NCI-H1930 (cell line): Measurements from ENCODE around the gene SPIRE1.
"Not testable (repeated sequence)": the region's sequence is repeated elsewhere in the genome, so short reads cannot be mapped to it uniquely, and the experiment has no call there.

Experiments used
- DNase-seq, 2 experiments: peaks; one replicate each; lab custom pipeline; 2025; lab: John Stamatoyannopoulos, UW

SPIRE1 gene

GRCh38 chr18:12552879-12553242 is 105.0 kb downstream of the SPIRE1 start:
- DNase-seq = no peak

GRCh38 chr18:12551943-12552878 is 105.7 kb downstream of the SPIRE1 start:
- DNase-seq = not testable (repeated sequence)

GRCh38 chr18:12551466-12551865 is 106.4 kb downstream of the SPIRE1 start:
- not testable (repeated sequence) for DNase-seq

DNA sequence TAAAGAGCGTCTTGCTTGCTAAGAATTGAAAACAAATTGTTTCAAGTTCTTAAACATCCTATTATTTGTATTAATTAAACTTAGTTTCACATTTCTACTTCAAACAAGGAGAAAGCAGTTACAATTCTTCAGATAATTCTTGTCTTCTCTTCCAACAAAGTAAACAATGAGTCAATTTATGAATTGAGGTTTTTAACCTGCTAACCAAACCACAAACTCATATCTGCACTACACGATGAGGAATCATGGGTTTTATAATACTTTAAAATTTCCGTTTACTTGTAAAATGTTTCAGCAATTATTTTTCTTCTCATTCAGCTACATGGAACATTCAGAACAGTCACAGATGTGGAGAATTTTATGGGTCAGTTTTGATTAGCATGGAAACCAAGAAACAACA is 114.2 kb downstream of the SPIRE1 start:
- no peak for DNase-seq

DNA sequence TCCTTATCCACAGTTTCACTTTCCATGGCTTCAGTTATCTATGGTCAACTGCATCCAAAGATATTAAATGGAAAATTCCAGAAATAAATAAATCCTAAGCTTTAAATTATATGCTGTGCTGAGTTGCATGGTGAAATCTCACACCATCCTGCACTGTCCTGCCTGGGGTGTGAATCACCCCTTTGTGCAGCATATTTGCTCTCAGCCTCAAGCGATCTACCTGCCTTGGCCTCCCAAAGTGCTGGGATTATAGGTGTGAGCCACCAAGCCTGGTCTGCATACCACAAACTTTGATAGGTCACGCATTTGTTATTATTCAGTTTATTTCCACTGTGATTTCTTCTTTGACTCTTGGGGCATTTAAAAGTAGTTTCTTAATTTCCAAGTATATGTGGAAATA is 117.2 kb downstream of the SPIRE1 start:
- DNase-seq = no peak

DNA sequence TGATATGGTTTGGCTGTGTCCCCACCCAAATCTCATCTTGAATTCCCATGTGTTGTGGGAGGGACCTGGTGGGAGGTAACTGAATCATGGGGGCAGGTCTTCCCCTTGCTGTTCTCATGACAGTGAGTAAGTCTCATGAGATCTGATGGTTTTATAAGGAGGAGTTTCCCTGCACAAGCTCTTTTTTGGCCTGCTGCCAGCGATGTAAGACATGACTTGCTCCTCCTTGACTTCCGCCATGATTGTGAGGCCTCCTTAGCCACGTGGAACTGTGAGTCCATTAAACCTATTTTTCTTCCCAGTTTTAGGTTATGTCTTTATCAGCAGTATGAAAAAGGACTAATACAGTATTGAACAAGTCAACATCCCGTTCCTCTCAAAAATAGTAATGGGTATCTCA is 118.7 kb downstream of the SPIRE1 start:
- DNase-seq = not testable (repeated sequence)

DNA sequence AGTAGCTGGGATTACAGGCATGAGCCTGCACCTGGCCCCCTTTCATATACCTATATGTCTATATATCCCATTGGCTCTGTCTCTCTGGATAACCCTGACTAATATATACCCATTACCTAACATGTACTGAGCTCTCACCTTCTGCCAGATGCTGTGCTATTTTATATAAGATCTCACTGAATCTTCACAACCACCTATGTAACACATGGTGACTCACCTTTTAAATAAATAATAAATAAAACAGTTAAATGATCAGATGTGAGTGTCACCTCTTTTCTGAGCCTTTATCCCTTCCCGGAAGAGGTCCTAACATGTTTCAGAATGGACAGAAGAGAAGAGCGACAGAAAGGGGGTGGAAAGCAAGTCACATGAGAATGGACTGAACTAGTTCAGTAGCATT is 123.1 kb downstream of the SPIRE1 start:
- no peak for DNase-seq

- DNase-seq = no peak
These were observed 125.2 kb downstream of the SPIRE1 start for GRCh38 chr18:12532661-12533060.

- no peak for DNase-seq
These were observed 126.2 kb downstream of the SPIRE1 start for GRCh38 chr18:12531749-12532148.

DNA sequence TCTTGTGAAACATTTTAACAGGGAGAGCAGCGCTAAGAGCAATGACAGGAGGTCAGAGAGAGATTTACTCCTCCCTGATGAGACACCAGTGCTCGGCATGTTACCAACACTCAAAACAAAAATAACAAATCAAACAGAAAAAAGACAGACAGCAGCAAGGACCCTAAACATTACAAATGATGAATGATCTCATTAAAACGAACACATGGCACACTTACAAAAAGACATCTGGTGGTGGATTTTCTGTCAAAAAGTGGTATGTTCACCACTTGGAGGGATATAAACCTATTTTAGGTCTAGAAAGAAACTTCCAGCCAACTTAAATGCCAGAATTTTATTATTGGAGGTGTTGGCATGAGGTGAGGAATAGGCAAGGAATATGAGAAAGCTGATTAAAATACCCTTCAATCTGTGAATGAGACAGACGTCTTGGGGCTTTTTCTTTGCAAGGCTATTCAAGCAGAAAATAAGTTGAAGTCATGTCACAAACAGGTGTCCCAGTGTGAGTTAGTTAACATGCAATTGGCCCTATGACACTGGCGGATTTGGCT is 137.4 kb downstream of the SPIRE1 start:
- DNase-seq = no peak

DNA sequence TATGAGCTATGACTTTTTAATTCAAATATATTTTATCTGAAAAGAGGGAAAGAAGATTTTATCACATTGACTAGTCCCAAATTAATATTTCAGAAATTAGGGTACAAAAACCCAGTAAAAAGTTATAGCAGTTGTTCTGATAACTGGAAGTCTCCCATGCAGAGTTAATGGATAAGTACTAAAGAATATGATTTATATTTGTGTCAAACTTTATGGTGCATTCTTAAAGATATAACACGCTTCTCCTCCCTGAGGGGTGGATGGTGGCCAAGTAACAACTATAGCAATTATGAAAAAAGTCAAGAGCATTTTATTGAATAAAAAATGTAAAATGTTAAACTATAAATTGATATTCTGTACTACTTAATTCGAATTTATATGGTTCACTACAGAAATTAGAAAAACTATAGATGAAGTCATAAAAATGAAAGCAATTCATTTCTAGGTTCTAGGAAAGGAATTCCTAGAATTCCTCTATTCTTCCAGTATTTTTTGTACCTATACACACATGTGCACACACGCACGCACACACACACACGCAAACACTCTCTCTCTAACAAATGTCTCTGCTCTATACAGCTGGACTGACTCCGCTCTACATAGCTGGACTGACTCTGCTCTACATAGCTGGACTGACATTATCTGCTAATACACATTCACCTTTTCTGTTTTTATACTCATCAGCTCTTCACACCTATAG is 138.9 kb downstream of the SPIRE1 start:
- no peak for DNase-seq

GRCh38 chr18:12518326-12518725 is 139.6 kb downstream of the SPIRE1 start:
- no peak for DNase-seq

- DNase-seq = no peak
These were observed 140.6 kb downstream of the SPIRE1 start for GRCh38 chr18:12517142-12517825.

GRCh38 chr18:12516049-12516630 is 141.8 kb downstream of the SPIRE1 start:
- DNase-seq = no peak

GRCh38 chr18:12515550-12515949 is 142.4 kb downstream of the SPIRE1 start:
- DNase-seq = no peak

DNA sequence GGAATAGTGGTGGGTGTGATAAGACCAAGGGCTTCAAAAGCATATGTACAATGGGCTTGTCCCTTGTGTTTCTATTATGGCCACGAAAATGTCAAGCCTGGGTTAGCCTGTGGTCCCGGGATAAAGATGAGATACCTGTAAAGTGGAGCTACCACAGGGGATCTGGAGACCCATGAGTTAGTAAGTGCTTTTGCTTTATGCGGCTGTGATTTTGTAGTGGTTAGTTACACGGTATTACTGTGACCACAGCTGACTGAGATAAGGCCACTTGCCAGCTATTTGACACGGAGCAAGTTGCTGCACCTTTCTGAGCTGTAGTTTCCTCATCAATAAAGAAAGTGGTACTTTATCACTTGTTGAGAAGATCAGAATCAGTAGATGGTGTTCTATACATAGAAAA is 150.9 kb downstream of the SPIRE1 start:
- DNase-seq = no peak

GRCh38 chr18:12500986-12501385 is 156.9 kb downstream of the SPIRE1 start:
- no peak for DNase-seq

- DNase-seq = no peak
These were observed 160.1 kb downstream of the SPIRE1 start for GRCh38 chr18:12497839-12498238.

DNA sequence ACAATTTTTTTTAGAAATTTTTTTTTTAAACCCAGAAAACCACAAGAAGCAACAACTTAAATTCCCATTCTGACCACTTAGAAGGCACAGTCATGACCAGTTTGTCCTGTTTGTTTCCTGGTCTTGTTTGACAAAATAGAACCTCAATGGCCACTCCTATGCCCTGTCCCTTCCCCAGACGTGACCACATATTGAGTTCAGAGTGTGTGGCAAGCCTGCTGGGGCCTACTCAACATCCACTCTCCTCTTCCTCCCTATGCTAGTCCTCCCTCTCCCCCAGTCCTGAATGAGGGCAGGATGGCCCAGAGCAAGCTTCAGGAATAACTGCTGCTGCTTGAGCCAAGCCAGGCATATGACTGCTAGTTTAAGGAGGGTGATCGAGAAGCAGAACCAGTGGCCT is 160.6 kb downstream of the SPIRE1 start:
- DNase-seq = no peak

DNA sequence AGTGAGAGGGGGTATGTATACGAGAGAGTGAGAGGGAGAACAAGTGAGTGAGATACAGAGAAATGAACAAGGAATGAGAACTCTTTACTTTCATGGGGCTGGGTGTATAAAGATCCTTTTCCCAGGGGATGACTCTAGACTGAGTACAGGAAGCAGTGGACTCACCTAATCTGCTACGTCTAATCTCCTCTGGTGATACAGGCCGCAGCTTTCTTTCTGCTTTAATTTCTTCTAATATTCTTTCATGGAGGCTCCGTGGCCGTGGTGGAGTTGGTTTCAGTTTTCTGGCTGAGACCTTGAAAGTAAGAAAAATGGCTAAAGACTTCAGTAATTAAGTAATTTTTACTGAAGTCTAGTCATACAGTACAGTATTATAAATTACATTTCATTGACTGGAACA is 165.0 kb downstream of the SPIRE1 start:
- no peak for DNase-seq

DNA sequence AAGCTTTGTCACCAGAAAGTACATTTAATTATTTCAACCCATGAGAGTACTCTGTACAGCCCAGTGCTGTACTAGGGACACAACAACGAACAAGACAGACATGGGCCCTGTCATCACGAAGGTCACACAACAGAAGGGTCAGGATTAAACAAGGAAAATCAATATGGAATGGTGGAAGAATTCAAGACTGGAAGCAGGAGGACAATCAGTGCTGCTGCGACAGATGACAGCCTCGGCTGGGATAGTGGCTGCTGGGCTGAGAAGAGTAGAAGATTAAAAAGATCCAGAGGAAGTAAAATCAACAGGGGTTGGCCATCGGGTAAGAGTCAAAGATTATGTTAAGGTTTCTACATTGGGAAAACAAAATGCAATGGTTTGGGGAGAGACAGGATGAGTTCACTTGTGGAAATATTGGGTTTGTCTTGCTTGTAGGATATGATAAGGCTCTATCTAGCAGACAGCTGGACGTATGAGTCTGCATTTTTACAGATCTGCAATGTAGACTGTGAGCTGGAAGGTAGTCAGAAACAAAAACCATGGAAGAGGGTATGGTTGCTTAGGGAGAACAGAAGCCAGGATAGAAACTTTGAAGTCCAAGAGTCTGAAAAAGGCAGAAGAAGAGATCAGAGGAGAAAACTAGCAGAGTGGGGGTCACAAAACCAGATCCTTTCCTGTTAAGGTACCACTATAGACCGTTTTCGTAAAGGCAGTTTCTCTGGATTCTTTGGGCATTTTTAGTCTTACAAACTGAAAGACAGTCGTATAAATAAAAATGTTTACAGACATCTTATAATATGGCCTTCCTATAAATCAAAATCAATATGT is 166.1 kb downstream of the SPIRE1 start:
- DNase-seq = no peak
